H9 (cell line): ENCODE data around the gene CXCR3. TPM values are rescaled to one million over a fixed set of nuclear protein-coding genes. Genes with fewer than 3 reads are reported as not detected.
A peak's percentile ranks its signal among the peaks of the same experiment; 100 is the strongest.

Experiments used
- DNase-seq: peaks from one replicate; pipeline ENCODE4 v3.0.0-alpha.2; 2017
- H2AFZ ChIP-seq: one replicate; pipeline ENCODE4 v1.6.1; 2013; ENCODE audit warnings: mild to moderate bottlenecking, low read length, control low read depth, moderate library complexity
- H2AK5ac ChIP-seq: 2 replicates; pipeline ENCODE4 v1.6.1; 2013; ENCODE audit warnings: low read length, control low read depth, mixed read lengths; ENCODE audit not compliant: insufficient read length
- H2BK120ac ChIP-seq: one replicate; pipeline ENCODE4 v1.6.1; 2013; ENCODE audit warnings: low read depth, mild to moderate bottlenecking, low read length, control low read depth, inconsistent platforms; ENCODE audit not compliant: poor library complexity, severe bottlenecking
- H2BK12ac ChIP-seq: 2 replicates; pipeline ENCODE4 v1.6.1; 2013; ENCODE audit warnings: low read length, control low read depth, mixed read lengths, low read depth; ENCODE audit not compliant: insufficient read length
- H2BK15ac ChIP-seq: 2 replicates; pipeline ENCODE4 v1.6.1; 2013; ENCODE audit warnings: low read depth, low read length, control low read depth
- H2BK20ac ChIP-seq: one replicate; pipeline ENCODE4 v1.6.1; 2013; ENCODE audit warnings: low read depth, mild to moderate bottlenecking, low read length, control low read depth, inconsistent platforms; ENCODE audit not compliant: poor library complexity, severe bottlenecking
- H2BK5ac ChIP-seq: 2 replicates; pipeline ENCODE4 v1.6.1; 2013; ENCODE audit warnings: low read length, control low read depth, mixed read lengths; ENCODE audit not compliant: insufficient read length
- H3K14ac ChIP-seq: 2 replicates; pipeline ENCODE4 v1.6.1; 2013; ENCODE audit warnings: low read length, control low read depth; ENCODE audit not compliant: insufficient read depth
- H3K18ac ChIP-seq: 2 replicates; pipeline ENCODE4 v1.6.1; 2013; ENCODE audit warnings: low read depth, mild to moderate bottlenecking, mixed read lengths, low read length, control low read depth; ENCODE audit not compliant: insufficient read length
- H3K23ac ChIP-seq: 2 replicates; pipeline ENCODE4 v1.6.1; 2013; ENCODE audit warnings: low read length, control low read depth, mixed read lengths, low read depth; ENCODE audit not compliant: insufficient read length
- H3K23me2 ChIP-seq: 2 replicates; pipeline ENCODE4 v1.6.1; 2013; ENCODE audit warnings: low read depth, mild to moderate bottlenecking, mixed read lengths, low read length, control low read depth; ENCODE audit not compliant: insufficient read length, poor library complexity, severe bottlenecking
- H3K27ac ChIP-seq: 2 replicates; pipeline ENCODE4 v1.5.1; 2013; ENCODE audit warnings: low read length, control low read depth, mixed read lengths, low read depth; ENCODE audit not compliant: insufficient read length
- H3K27me3 ChIP-seq: 2 replicates; pipeline ENCODE4 v1.6.1; 2013; ENCODE audit warnings: low read length, control low read depth, inconsistent platforms; ENCODE audit not compliant: insufficient read depth
- H3K4ac ChIP-seq: 2 replicates; pipeline ENCODE4 v1.6.1; 2013; ENCODE audit warnings: low read depth, mild to moderate bottlenecking, control low read depth, inconsistent platforms, low read length, moderate library complexity
- H3K4me1 ChIP-seq: 2 replicates; pipeline ENCODE4 v1.6.1; 2013; ENCODE audit warnings: low read length, control low read depth, inconsistent platforms; ENCODE audit not compliant: insufficient read depth
- H3K4me2 ChIP-seq: 2 replicates; pipeline ENCODE4 v1.6.1; 2013; ENCODE audit warnings: low read length, control low read depth, mixed read lengths; ENCODE audit not compliant: insufficient read length, insufficient read depth
- H3K56ac ChIP-seq: 2 replicates; pipeline ENCODE4 v1.6.1; 2013; ENCODE audit warnings: low read depth, mild to moderate bottlenecking, mixed read lengths, low read length, control low read depth; ENCODE audit not compliant: insufficient read length
- H3K79me1 ChIP-seq: 2 replicates; pipeline ENCODE4 v1.6.1; 2013; ENCODE audit warnings: low read depth, mild to moderate bottlenecking, moderate library complexity, low read length, control low read depth, inconsistent platforms; ENCODE audit not compliant: insufficient read depth, poor library complexity, severe bottlenecking
- H3K79me2 ChIP-seq: 2 replicates; pipeline ENCODE4 v1.6.1; 2013; ENCODE audit warnings: low read length, control low read depth, inconsistent platforms; ENCODE audit not compliant: insufficient read depth
- H3K9ac ChIP-seq: 2 replicates; pipeline ENCODE4 v1.6.1; 2013; ENCODE audit warnings: low read length, control low read depth, mixed read lengths; ENCODE audit not compliant: insufficient read length; ENCODE audit errors: extremely low read depth
- H3K9me3 ChIP-seq: one replicate; pipeline ENCODE4 v1.6.1; 2013; ENCODE audit warnings: low read depth, low read length, inconsistent platforms; ENCODE audit not compliant: control insufficient read depth
- H3T11ph ChIP-seq: one replicate; pipeline ENCODE4 v1.6.1; 2013; ENCODE audit warnings: mild to moderate bottlenecking, low read length, control low read depth, inconsistent platforms
- H4K20me1 ChIP-seq: one replicate; pipeline ENCODE4 v1.6.1; 2013; ENCODE audit not compliant: control insufficient read depth, insufficient read length, insufficient read depth
- H4K5ac ChIP-seq: 2 replicates; pipeline ENCODE4 v1.6.1; 2013; ENCODE audit warnings: low read depth, mild to moderate bottlenecking, mixed read lengths, low read length, control low read depth; ENCODE audit not compliant: insufficient read length
- H4K8ac ChIP-seq: replicated peaks from 2 replicates; pipeline ENCODE4 v1.6.1; 2013; ENCODE audit warnings: low read length, control low read depth, mixed read lengths, low read depth; ENCODE audit not compliant: insufficient read length
- H4K91ac ChIP-seq: 2 replicates; pipeline ENCODE4 v1.6.1; 2013; ENCODE audit warnings: low read depth, mild to moderate bottlenecking, moderate library complexity, mixed read lengths, low read length, control low read depth; ENCODE audit not compliant: insufficient read length
- H3K27ac Mint-ChIP-seq, 3 experiments: 2 replicates in 2 of 3; 3 replicates in 1 of 3; pipeline ENCODE4 v1.8.0; 2020 to 2021; ENCODE audit warnings: mixed read lengths in 3 of 3, mild to moderate bottlenecking in 1 of 3, moderate library complexity in 1 of 3
- H3K27me3 Mint-ChIP-seq: 2 replicates; pipeline ENCODE4 v1.8.0; 2021; ENCODE audit warnings: low read depth, mild to moderate bottlenecking, moderate library complexity, mixed read lengths
- H3K36me3 Mint-ChIP-seq, 3 experiments: 2 replicates in 2 of 3; 3 replicates in 1 of 3; pipeline ENCODE4 v1.8.0; 2020 to 2021; ENCODE audit warnings: low read depth in 3 of 3, mixed read lengths in 3 of 3; ENCODE audit not compliant: insufficient read depth in 1 of 3
- H3K4me1 Mint-ChIP-seq, 2 experiments: 2 replicates each; pipeline ENCODE4 v1.8.0; 2020; ENCODE audit warnings: mixed read lengths in 2 of 2
- H3K4me3 Mint-ChIP-seq, 2 experiments: 2 replicates in 1 of 2; 3 replicates in 1 of 2; pipeline ENCODE4 v1.8.0; 2020 to 2021; ENCODE audit warnings: mild to moderate bottlenecking in 2 of 2, mixed read lengths in 2 of 2, moderate library complexity in 1 of 2
- H3K9me3 Mint-ChIP-seq, 2 experiments: 2 replicates in 1 of 2; 3 replicates in 1 of 2; pipeline ENCODE4 v1.8.0; 2020; ENCODE audit warnings: mild to moderate bottlenecking in 2 of 2, mixed read lengths in 2 of 2, moderate library complexity in 1 of 2
- CTCF ChIP-seq: fragments of 200-600 bp; sonication (generic); conservative IDR thresholded peaks from 3 replicates; pipeline ENCODE4 v1.8.0; 2021; ENCODE audit warnings: antibody characterized with exemption, mild to moderate bottlenecking
- WGBS: extraction: QIAGEN DNeasy Blood & Tissue Kit; methylation state at CpG from one replicate; pipeline ENCODE4 v1.1.7; 2013; ENCODE audit warnings: missing lambda C conversion rate, low lambda C conversion rate, mixed read lengths; ENCODE audit not compliant: insufficient read length; ENCODE audit errors: extremely low coverage; 5-methylcytosine and 5-hydroxymethylcytosine counted together
- total RNA-seq: library from RNA; stranded (reverse); gene quantifications from 2 replicates; pipeline ENCODE4 v1.2.1, GENCODE V29; 2021

Gene CXCR3
- total RNA-seq, 1 experiment from 2014 or later = not detected

- Histone ChIP-seq H2BK20ac (no peak overlapping the region), H3K23me2 (no peaks in the 10 kb centered on the region), H3K27me3 (no peaks in the 10 kb centered on the region), H3K9ac (no peak overlapping the region), H3K4ac (no peak overlapping the region), H3K9me3 (peaks cover 15% of the 10 kb centered on the region), H3T11ph (no peak overlapping the region), H2AK5ac (no peak overlapping the region), H3K23ac (no peak overlapping the region), H3K4me2 (no peak overlapping the region), H4K20me1 (no peaks in the 10 kb centered on the region), H2BK120ac (no peak overlapping the region), H4K5ac (no peak overlapping the region), H2BK12ac (no peak overlapping the region), H3K14ac (no peak overlapping the region), H4K91ac (no peak overlapping the region), H3K27ac (no peak overlapping the region), H2AFZ (no peak overlapping the region), H2BK15ac (no peak overlapping the region), H4K8ac (no peak overlapping the region), H3K18ac (no peak overlapping the region), H3K79me2 (no peaks in the 10 kb centered on the region), H2BK5ac (no peak overlapping the region), H3K4me1 (no peaks in the 10 kb centered on the region), H3K79me1 (no peaks in the 10 kb centered on the region), H3K56ac (no peak overlapping the region)
- Mint-ChIP-seq H3K27ac (peak overlapping the region in 1 of 3 experiments; percentile 56; a peak in 1 of 7 replicates), H3K36me3 (peaks cover 0 to under 1% (median 0%) of the 10 kb centered on the region in 3 experiments; a peak in 3 of 7 replicates), H3K4me3 (no peak overlapping the region), H3K9me3 (peaks cover 78 to 82% of the 10 kb centered on the region in 2 experiments), H3K27me3 (peaks cover 3% of the 10 kb centered on the region), H3K4me1 (no peaks in the 10 kb centered on the region)
- WGBS = no CpG with 5 or more reads among the region's 12 CpGs
- no peak for TF ChIP-seq CTCF
- no peak for DNase-seq
Observed at GRCh38 chrX:71661919-71662318, 43.6 kb upstream of the CXCR3 start.
